HEK293 (cell line): ENCODE data around the gene EMD.

ENCODE experiments used
- BCL11B ChIP-seq: fragments of 450-650 bp; formaldehyde crosslinking; IDR thresholded peaks from 2 replicates; pipeline ENCODE4 v1.5.1; 2016; ENCODE audit warnings: low read depth, missing biosample characterization, missing genetic modification characterization
- EGR2 ChIP-seq: fragments of 450-650 bp; formaldehyde crosslinking; IDR thresholded peaks from 2 replicates; pipeline ENCODE4 v1.5.1; 2016; ENCODE audit warnings: low read depth, missing biosample characterization, missing genetic modification characterization
- KLF16 ChIP-seq: fragments of 450-650 bp; formaldehyde crosslinking; IDR thresholded peaks from 2 replicates; pipeline ENCODE4 v1.5.1; 2017; ENCODE audit warnings: missing biosample characterization, missing genetic modification characterization
- OSR2 ChIP-seq: fragments of 450-650 bp; formaldehyde crosslinking; IDR thresholded peaks from 2 replicates; pipeline ENCODE4 v1.5.1; 2016; ENCODE audit warnings: missing biosample characterization, missing genetic modification characterization
- TRIM28 ChIP-seq: IDR thresholded peaks from 2 replicates; pipeline ENCODE4 v1.6.1; 2011; ENCODE audit warnings: low read length, control low read depth, borderline replicate concordance
- WT1 ChIP-seq: fragments of 450-650 bp; formaldehyde crosslinking; IDR thresholded peaks from 2 replicates; pipeline ENCODE4 v1.5.1; 2016; ENCODE audit warnings: missing biosample characterization, missing genetic modification characterization
- YY1 ChIP-seq: fragments of 450-650 bp; formaldehyde crosslinking; IDR thresholded peaks from 2 replicates; pipeline ENCODE4 v1.5.1; 2018; ENCODE audit warnings: missing biosample characterization, missing genetic modification characterization
- ZFP41 ChIP-seq: fragments of 450-650 bp; formaldehyde crosslinking; IDR thresholded peaks from 2 replicates; pipeline ENCODE4 v1.5.1; 2016; ENCODE audit warnings: missing biosample characterization, missing genetic modification characterization, borderline replicate concordance
- ZNF10 ChIP-seq: fragments of 450-650 bp; formaldehyde crosslinking; IDR thresholded peaks from 2 replicates; pipeline ENCODE4 v1.5.1; 2017; ENCODE audit warnings: missing biosample characterization, missing genetic modification characterization
- ZNF112 ChIP-seq: fragments of 450-650 bp; formaldehyde crosslinking; IDR thresholded peaks from 2 replicates; pipeline ENCODE4 v1.5.0; 2017; ENCODE audit warnings: missing biosample characterization, missing genetic modification characterization
- ZNF214 ChIP-seq: fragments of 450-650 bp; formaldehyde crosslinking; IDR thresholded peaks from 2 replicates; pipeline ENCODE4 v1.5.1; 2017; ENCODE audit warnings: missing biosample characterization, mild to moderate bottlenecking, missing genetic modification characterization, borderline replicate concordance
- ZNF24 ChIP-seq: fragments of 450-650 bp; formaldehyde crosslinking; IDR thresholded peaks from 2 replicates; pipeline ENCODE4 v1.5.1; 2016; ENCODE audit warnings: missing biosample characterization, missing genetic modification characterization
- ZNF266 ChIP-seq: fragments of 450-650 bp; formaldehyde crosslinking; IDR thresholded peaks from 2 replicates; pipeline ENCODE4 v1.5.1; 2016; ENCODE audit warnings: missing biosample characterization, missing genetic modification characterization, low read depth
- ZNF341 ChIP-seq: fragments of 450-650 bp; formaldehyde crosslinking; IDR thresholded peaks from 2 replicates; pipeline ENCODE4; 2016; ENCODE audit warnings: low read depth, missing biosample characterization, missing genetic modification characterization
- ZNF404 ChIP-seq: fragments of 450-650 bp; formaldehyde crosslinking; IDR thresholded peaks from 2 replicates; pipeline ENCODE4 v1.5.1; 2017; ENCODE audit warnings: missing biosample characterization, missing genetic modification characterization
- ZNF544 ChIP-seq: fragments of 450-650 bp; formaldehyde crosslinking; IDR thresholded peaks from 2 replicates; pipeline ENCODE4 v1.5.0; 2017; ENCODE audit warnings: missing biosample characterization, missing genetic modification characterization
- ZNF558 ChIP-seq: fragments of 450-650 bp; formaldehyde crosslinking; IDR thresholded peaks from 2 replicates; pipeline ENCODE4 v1.5.1; 2016; ENCODE audit warnings: missing biosample characterization, missing genetic modification characterization
- ZNF626 ChIP-seq: fragments of 450-650 bp; sonication (Bioruptor Pico); formaldehyde crosslinking; IDR thresholded peaks from 2 replicates; pipeline ENCODE4 v1.5.1; 2018; ENCODE audit warnings: missing biosample characterization, missing genetic modification characterization, inconsistent platforms
- ZNF768 ChIP-seq: fragments of 450-650 bp; formaldehyde crosslinking; IDR thresholded peaks from 2 replicates; pipeline ENCODE4 v1.5.1; 2018; ENCODE audit warnings: missing biosample characterization, mild to moderate bottlenecking, missing genetic modification characterization
- ZNF837 ChIP-seq: fragments of 450-650 bp; formaldehyde crosslinking; IDR thresholded peaks from 2 replicates; pipeline ENCODE4 v1.5.1; 2016; ENCODE audit warnings: missing biosample characterization, missing genetic modification characterization
- ZNF843 ChIP-seq: fragments of 450-650 bp; formaldehyde crosslinking; IDR thresholded peaks from 2 replicates; pipeline ENCODE4 v1.5.1; 2016; ENCODE audit warnings: missing biosample characterization, missing genetic modification characterization
- ZSCAN23 ChIP-seq: fragments of 450-650 bp; formaldehyde crosslinking; IDR thresholded peaks from 2 replicates; pipeline ENCODE4 v1.5.1; 2016; ENCODE audit warnings: missing biosample characterization, missing genetic modification characterization
- TF ChIP-seq, protein P1 (sequence below): fragments of 450-650 bp; formaldehyde crosslinking; IDR thresholded peaks from 2 replicates; pipeline ENCODE4 v1.5.1; 2016; ENCODE audit warnings: missing biosample characterization, missing genetic modification characterization
- TF ChIP-seq, protein P2 (sequence below): fragments of 450-650 bp; IDR thresholded peaks from 2 replicates; pipeline ENCODE4 v1.5.1; 2018; ENCODE audit warnings: missing biosample characterization, mild to moderate bottlenecking, missing genetic modification characterization
- TF ChIP-seq, protein P3 (sequence below): fragments of 450-650 bp; formaldehyde crosslinking; IDR thresholded peaks from 2 replicates; pipeline ENCODE4 v1.5.1; 2017; ENCODE audit warnings: missing biosample characterization, missing genetic modification characterization
- TF ChIP-seq, protein P4 (sequence below): fragments of 450-650 bp; formaldehyde crosslinking; IDR thresholded peaks from 2 replicates; pipeline ENCODE4 v1.5.1; 2016; ENCODE audit warnings: missing biosample characterization, missing genetic modification characterization
- TF ChIP-seq, protein P5 (sequence below): fragments of 450-650 bp; formaldehyde crosslinking; IDR thresholded peaks from 2 replicates; pipeline ENCODE4 v1.5.1; 2016; ENCODE audit warnings: missing biosample characterization, missing genetic modification characterization
- TF ChIP-seq, protein P6 (sequence below): fragments of 450-650 bp; formaldehyde crosslinking; IDR thresholded peaks from 2 replicates; pipeline ENCODE4 v1.5.1; 2016; ENCODE audit warnings: missing biosample characterization, missing genetic modification characterization
- TF ChIP-seq, protein P7 (sequence below): fragments of 450-650 bp; formaldehyde crosslinking; IDR thresholded peaks from 2 replicates; pipeline ENCODE4 v1.5.1; 2016; ENCODE audit warnings: missing biosample characterization, missing genetic modification characterization

The EMD gene

DNA sequence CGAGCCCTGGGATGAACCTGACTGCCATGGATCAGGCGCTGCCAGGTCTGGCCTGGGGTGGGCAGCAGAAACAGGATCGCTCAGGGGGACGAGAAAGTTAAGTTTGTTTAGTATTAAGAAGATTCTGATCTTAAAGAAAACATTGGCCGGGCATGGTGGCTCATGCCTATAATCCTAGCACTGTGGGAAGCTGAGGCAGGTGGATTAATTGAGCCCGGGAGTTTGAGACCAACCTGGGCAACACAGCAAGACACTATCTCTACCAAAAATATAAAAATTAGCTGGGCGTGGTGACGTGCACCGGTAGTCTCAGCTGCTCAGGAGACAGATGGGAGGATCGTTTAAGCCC, 4.0 kb upstream of the EMD start (continued):
- no peak for TF ChIP-seq TRIM28
- TF ChIP-seq, protein P1, sequence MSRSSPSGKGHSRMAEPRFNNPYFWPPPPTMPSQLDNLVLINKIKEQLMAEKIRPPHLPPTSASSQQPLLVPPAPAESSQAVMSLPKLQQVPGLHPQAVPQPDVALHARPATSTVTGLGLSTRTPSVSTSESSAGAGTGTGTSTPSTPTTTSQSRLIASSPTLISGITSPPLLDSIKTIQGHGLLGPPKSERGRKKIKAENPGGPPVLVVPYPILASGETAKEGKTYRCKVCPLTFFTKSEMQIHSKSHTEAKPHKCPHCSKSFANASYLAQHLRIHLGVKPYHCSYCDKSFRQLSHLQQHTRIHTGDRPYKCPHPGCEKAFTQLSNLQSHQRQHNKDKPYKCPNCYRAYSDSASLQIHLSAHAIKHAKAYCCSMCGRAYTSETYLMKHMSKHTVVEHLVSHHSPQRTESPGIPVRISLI (tag by site-specific recombination): no peak
- no peak for TF ChIP-seq ZFP41 (tag by site-specific recombination)
- no peak for TF ChIP-seq ZNF558
- no peak for TF ChIP-seq ZNF24 (tag by site-specific recombination)
- TF ChIP-seq ZNF626 (tag by site-specific recombination): no peak
- no peak for TF ChIP-seq ZNF112
- TF ChIP-seq OSR2 (tag by site-specific recombination): no peak
- no peak for TF ChIP-seq ZNF404 (tag by site-specific recombination)
- TF ChIP-seq YY1 (tag by site-specific recombination): no peak
- TF ChIP-seq ZSCAN23 (tag by site-specific recombination): no peak
- no peak for TF ChIP-seq KLF16
- TF ChIP-seq, protein P2, sequence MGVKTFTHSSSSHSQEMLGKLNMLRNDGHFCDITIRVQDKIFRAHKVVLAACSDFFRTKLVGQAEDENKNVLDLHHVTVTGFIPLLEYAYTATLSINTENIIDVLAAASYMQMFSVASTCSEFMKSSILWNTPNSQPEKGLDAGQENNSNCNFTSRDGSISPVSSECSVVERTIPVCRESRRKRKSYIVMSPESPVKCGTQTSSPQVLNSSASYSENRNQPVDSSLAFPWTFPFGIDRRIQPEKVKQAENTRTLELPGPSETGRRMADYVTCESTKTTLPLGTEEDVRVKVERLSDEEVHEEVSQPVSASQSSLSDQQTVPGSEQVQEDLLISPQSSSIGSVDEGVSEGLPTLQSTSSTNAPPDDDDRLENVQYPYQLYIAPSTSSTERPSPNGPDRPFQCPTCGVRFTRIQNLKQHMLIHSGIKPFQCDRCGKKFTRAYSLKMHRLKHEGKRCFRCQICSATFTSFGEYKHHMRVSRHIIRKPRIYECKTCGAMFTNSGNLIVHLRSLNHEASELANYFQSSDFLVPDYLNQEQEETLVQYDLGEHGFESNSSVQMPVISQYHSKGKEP (tag by site-specific recombination): no peak
- TF ChIP-seq, protein P3, sequence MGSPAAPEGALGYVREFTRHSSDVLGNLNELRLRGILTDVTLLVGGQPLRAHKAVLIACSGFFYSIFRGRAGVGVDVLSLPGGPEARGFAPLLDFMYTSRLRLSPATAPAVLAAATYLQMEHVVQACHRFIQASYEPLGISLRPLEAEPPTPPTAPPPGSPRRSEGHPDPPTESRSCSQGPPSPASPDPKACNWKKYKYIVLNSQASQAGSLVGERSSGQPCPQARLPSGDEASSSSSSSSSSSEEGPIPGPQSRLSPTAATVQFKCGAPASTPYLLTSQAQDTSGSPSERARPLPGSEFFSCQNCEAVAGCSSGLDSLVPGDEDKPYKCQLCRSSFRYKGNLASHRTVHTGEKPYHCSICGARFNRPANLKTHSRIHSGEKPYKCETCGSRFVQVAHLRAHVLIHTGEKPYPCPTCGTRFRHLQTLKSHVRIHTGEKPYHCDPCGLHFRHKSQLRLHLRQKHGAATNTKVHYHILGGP (tag by site-specific recombination): no peak
- TF ChIP-seq ZNF10 (tag by site-specific recombination): no peak
- TF ChIP-seq, protein P4, sequence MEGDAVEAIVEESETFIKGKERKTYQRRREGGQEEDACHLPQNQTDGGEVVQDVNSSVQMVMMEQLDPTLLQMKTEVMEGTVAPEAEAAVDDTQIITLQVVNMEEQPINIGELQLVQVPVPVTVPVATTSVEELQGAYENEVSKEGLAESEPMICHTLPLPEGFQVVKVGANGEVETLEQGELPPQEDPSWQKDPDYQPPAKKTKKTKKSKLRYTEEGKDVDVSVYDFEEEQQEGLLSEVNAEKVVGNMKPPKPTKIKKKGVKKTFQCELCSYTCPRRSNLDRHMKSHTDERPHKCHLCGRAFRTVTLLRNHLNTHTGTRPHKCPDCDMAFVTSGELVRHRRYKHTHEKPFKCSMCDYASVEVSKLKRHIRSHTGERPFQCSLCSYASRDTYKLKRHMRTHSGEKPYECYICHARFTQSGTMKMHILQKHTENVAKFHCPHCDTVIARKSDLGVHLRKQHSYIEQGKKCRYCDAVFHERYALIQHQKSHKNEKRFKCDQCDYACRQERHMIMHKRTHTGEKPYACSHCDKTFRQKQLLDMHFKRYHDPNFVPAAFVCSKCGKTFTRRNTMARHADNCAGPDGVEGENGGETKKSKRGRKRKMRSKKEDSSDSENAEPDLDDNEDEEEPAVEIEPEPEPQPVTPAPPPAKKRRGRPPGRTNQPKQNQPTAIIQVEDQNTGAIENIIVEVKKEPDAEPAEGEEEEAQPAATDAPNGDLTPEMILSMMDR (tag by site-specific recombination): no peak
- no peak for TF ChIP-seq ZNF214 (tag by site-specific recombination)
- TF ChIP-seq ZNF843: no peak
- TF ChIP-seq, protein P5, sequence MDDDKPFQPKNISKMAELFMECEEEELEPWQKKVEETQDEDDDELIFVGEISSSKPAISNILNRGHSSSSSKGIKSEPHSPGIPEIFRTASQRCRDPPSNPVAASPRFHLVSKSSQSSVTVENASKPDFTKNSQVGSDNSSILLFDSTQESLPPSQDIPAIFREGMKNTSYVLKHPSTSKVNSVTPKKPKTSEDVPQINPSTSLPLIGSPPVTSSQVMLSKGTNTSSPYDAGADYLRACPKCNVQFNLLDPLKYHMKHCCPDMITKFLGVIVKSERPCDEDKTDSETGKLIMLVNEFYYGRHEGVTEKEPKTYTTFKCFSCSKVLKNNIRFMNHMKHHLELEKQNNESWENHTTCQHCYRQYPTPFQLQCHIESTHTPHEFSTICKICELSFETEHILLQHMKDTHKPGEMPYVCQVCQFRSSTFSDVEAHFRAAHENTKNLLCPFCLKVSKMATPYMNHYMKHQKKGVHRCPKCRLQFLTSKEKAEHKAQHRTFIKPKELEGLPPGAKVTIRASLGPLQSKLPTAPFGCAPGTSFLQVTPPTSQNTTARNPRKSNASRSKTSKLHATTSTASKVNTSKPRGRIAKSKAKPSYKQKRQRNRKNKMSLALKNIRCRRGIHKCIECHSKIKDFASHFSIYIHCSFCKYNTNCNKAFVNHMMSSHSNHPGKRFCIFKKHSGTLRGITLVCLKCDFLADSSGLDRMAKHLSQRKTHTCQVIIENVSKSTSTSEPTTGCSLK (tag by site-specific recombination): no peak
- 0 out of 2 replicates have a peak, but pooled peaks have one; percentile 1 for TF ChIP-seq EGR2
- no peak for TF ChIP-seq ZNF837 (tag by site-specific recombination)
- TF ChIP-seq ZNF544: no peak
- TF ChIP-seq ZNF768 (tag by site-specific recombination): no peak
- TF ChIP-seq ZNF266 (tag by site-specific recombination): no peak
- TF ChIP-seq ZNF341 (tag by site-specific recombination): no peak
- TF ChIP-seq, protein P6, sequence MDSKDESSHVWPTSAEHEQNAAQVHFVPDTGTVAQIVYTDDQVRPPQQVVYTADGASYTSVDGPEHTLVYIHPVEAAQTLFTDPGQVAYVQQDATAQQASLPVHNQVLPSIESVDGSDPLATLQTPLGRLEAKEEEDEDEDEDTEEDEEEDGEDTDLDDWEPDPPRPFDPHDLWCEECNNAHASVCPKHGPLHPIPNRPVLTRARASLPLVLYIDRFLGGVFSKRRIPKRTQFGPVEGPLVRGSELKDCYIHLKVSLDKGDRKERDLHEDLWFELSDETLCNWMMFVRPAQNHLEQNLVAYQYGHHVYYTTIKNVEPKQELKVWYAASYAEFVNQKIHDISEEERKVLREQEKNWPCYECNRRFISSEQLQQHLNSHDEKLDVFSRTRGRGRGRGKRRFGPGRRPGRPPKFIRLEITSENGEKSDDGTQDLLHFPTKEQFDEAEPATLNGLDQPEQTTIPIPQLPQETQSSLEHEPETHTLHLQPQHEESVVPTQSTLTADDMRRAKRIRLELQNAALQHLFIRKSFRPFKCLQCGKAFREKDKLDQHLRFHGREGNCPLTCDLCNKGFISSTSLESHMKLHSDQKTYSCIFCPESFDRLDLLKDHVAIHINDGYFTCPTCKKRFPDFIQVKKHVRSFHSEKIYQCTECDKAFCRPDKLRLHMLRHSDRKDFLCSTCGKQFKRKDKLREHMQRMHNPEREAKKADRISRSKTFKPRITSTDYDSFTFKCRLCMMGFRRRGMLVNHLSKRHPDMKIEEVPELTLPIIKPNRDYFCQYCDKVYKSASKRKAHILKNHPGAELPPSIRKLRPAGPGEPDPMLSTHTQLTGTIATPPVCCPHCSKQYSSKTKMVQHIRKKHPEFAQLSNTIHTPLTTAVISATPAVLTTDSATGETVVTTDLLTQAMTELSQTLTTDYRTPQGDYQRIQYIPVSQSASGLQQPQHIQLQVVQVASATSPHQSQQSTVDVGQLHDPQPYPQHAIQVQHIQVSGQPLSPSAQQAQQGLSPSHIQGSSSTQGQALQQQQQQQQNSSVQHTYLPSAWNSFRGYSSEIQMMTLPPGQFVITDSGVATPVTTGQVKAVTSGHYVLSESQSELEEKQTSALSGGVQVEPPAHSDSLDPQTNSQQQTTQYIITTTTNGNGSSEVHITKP: peak; percentile 32; the same call in 1 of the 2 replicates
- no peak for TF ChIP-seq BCL11B (tag by site-specific recombination)
- 0 out of 2 replicates have a peak, but pooled peaks have one; percentile 15 for TF ChIP-seq WT1
- TF ChIP-seq, protein P7, sequence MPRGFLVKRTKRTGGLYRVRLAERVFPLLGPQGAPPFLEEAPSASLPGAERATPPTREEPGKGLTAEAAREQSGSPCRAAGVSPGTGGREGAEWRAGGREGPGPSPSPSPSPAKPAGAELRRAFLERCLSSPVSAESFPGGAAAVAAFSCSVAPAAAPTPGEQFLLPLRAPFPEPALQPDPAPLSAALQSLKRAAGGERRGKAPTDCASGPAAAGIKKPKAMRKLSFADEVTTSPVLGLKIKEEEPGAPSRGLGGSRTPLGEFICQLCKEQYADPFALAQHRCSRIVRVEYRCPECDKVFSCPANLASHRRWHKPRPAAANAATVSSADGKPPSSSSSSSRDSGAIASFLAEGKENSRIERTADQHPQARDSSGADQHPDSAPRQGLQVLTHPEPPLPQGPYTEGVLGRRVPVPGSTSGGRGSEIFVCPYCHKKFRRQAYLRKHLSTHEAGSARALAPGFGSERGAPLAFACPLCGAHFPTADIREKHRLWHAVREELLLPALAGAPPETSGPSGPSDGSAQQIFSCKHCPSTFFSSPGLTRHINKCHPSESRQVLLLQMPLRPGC (tag by site-specific recombination): no peak
